H1 (cell line): Measurements from ENCODE around the gene FAM149A. TPM values are rescaled to one million over a fixed set of nuclear protein-coding genes. Genes with fewer than 3 reads are reported as not detected.
A peak's percentile ranks its signal among the peaks of the same experiment; 100 is the strongest.

ENCODE experiments used
- CTCF ChIA-PET: fragments of 300-600 bp; sonication (Branson Sonifier 250); formaldehyde crosslinking; loops from one replicate; lab custom pipeline; 2021; ENCODE audit not compliant: partially characterized antibody; lab: Charles Lee
- POLR2A ChIA-PET: fragments of 300-600 bp; sonication (Branson Sonifier 250); formaldehyde crosslinking; loops from one replicate; lab custom pipeline; 2021; ENCODE audit warnings: inconsistent platforms; ENCODE audit not compliant: partially characterized antibody; lab: Charles Lee
- DNase-seq, 2 experiments: peaks; one replicate each; pipeline versions ENCODE4 v3.0.0 to v3.0.0-alpha.2; 2010 to 2022; ENCODE audit warnings: low spot score in 2 of 2, low read depth in 1 of 2, mixed read lengths in 1 of 2
- FAIRE-seq: peaks from 2 replicates; lab custom pipeline; 2011; peaks lifted over from hg19 to GRCh38; lab: Jason Lieb, UNC
- H2AFZ ChIP-seq: 2 replicates; pipeline ENCODE4 v1.8.1; 2012; ENCODE audit warnings: low read length, inconsistent platforms
- H2AK5ac ChIP-seq: 2 replicates; pipeline ENCODE4 v1.6.1; 2013; ENCODE audit warnings: low read depth, low read length
- H2BK120ac ChIP-seq: replicated peaks from 2 replicates; pipeline ENCODE3; 2013; ENCODE audit warnings: low read depth, low read length, inconsistent platforms
- H2BK12ac ChIP-seq: 2 replicates; pipeline ENCODE4 v1.6.1; 2013; ENCODE audit warnings: low read depth, low read length
- H2BK15ac ChIP-seq: 2 replicates; pipeline ENCODE4 v1.6.1; 2013; ENCODE audit warnings: low read length
- H2BK20ac ChIP-seq: 2 replicates; pipeline ENCODE4 v1.6.1; 2013; ENCODE audit warnings: low read length
- H2BK5ac ChIP-seq: 2 replicates; pipeline ENCODE4 v1.6.1; 2013; ENCODE audit warnings: low read depth, low read length
- H3K14ac ChIP-seq: 2 replicates; pipeline ENCODE4 v1.6.1; 2013; ENCODE audit warnings: inconsistent platforms; ENCODE audit not compliant: insufficient read length
- H3K18ac ChIP-seq: 2 replicates; pipeline ENCODE4 v1.6.1; 2013; ENCODE audit warnings: low read length; ENCODE audit errors: extremely low read depth
- H3K23ac ChIP-seq: 2 replicates; pipeline ENCODE4 v1.6.1; 2013; ENCODE audit warnings: inconsistent platforms; ENCODE audit not compliant: insufficient read length
- H3K23me2 ChIP-seq: 2 replicates; pipeline ENCODE4 v1.6.1; 2013; ENCODE audit warnings: low read depth, low read length
- H3K27ac ChIP-seq: 2 replicates; pipeline ENCODE4 v1.6.1; 2011; ENCODE audit warnings: low read depth, low read length, inconsistent platforms
- H3K27me3 ChIP-seq, 4 experiments: replicated peaks in 1 of 4; 1 replicate in 1 of 4; 2 replicates in 3 of 4; pipeline versions ENCODE4 v1.6.1 to v1.8.1; 2011 to 2013; ENCODE audit warnings: low read length in 3 of 4, mild to moderate bottlenecking in 3 of 4, inconsistent platforms in 2 of 4, mixed read lengths in 2 of 4, moderate library complexity in 1 of 4; ENCODE audit not compliant: control insufficient read depth in 3 of 4, insufficient read depth in 3 of 4; ENCODE audit errors: extremely low read depth in 1 of 4
- H3K36me3 ChIP-seq, 4 experiments: 2 replicates each; pipeline versions ENCODE4 v1.6.1 to v1.8.1; 2011 to 2013; ENCODE audit warnings: mild to moderate bottlenecking in 4 of 4, low read length in 3 of 4, moderate library complexity in 2 of 4, control low read depth in 1 of 4, inconsistent platforms in 1 of 4; ENCODE audit not compliant: insufficient read depth in 4 of 4, control insufficient read depth in 2 of 4
- H3K4ac ChIP-seq: replicated peaks from 2 replicates; pipeline ENCODE3; 2013; ENCODE audit warnings: low read length, low read depth, mixed read lengths, inconsistent platforms; ENCODE audit not compliant: insufficient read length
- H3K4me1 ChIP-seq, 4 experiments: replicated peaks in 1 of 4; 1 replicate in 1 of 4; 2 replicates in 3 of 4; pipeline versions ENCODE4 v1.6.1 to v1.8.1; 2011 to 2013; ENCODE audit warnings: low read length in 3 of 4, inconsistent platforms in 2 of 4, mixed read lengths in 1 of 4; ENCODE audit not compliant: insufficient read depth in 4 of 4, control insufficient read depth in 3 of 4
- H3K4me2 ChIP-seq, 2 experiments: 2 replicates each; pipeline versions ENCODE4 v1.6.1 to v1.8.1; 2011 to 2013; ENCODE audit warnings: low read depth in 2 of 2, low read length in 2 of 2, control low read depth in 1 of 2, inconsistent platforms in 1 of 2, mild to moderate bottlenecking in 1 of 2; ENCODE audit not compliant: insufficient read depth in 1 of 2
- H3K4me3 ChIP-seq, 4 experiments: fragments of 200-600, 300-600 bp in 1 of 4; sonication (generic), shearing (Covaris generic), sonication (Bioruptor Twin) in 1 of 4; 2 replicates each; pipeline versions ENCODE4 v1.5.1 to v1.8.1; 2011 to 2016; ENCODE audit warnings: low read length in 4 of 4, low read depth in 3 of 4, control low read depth in 2 of 4, inconsistent platforms in 2 of 4, mild to moderate bottlenecking in 2 of 4, mixed read lengths in 1 of 4, moderate library complexity in 1 of 4; ENCODE audit not compliant: insufficient read depth in 2 of 4; ENCODE audit errors: extremely low read depth in 1 of 4
- H3K56ac ChIP-seq: replicated peaks from 2 replicates; pipeline ENCODE3; 2013; ENCODE audit warnings: low read depth, mild to moderate bottlenecking, mixed read lengths, low read length, inconsistent platforms; ENCODE audit not compliant: insufficient read length
- H3K79me1 ChIP-seq: 2 replicates; pipeline ENCODE4 v1.6.1; 2013; ENCODE audit warnings: low read depth, low read length, control low read depth
- H3K79me2 ChIP-seq, 2 experiments: 2 replicates each; pipeline versions ENCODE4 v1.6.1 to v1.8.1; 2012 to 2013; ENCODE audit warnings: low read length in 2 of 2, mild to moderate bottlenecking in 2 of 2, inconsistent platforms in 1 of 2; ENCODE audit not compliant: insufficient read depth in 2 of 2, control insufficient read depth in 1 of 2
- H3K9ac ChIP-seq, 4 experiments: replicated peaks in 1 of 4; 1 replicate in 1 of 4; 2 replicates in 3 of 4; pipeline versions ENCODE4 v1.6.1 to v1.8.1; 2011 to 2013; ENCODE audit warnings: low read depth in 3 of 4, low read length in 3 of 4, control low read depth in 2 of 4, mild to moderate bottlenecking in 2 of 4, moderate library complexity in 2 of 4, inconsistent platforms in 1 of 4; ENCODE audit errors: extremely low read depth in 1 of 4
- H3K9me3 ChIP-seq, 2 experiments: 2 replicates each; pipeline versions ENCODE4 v1.6.1 to v1.8.1; 2012 to 2013; ENCODE audit warnings: mild to moderate bottlenecking in 2 of 2, moderate library complexity in 2 of 2, control low read depth in 1 of 2, inconsistent platforms in 1 of 2, low read depth in 1 of 2, low read length in 1 of 2, mixed read lengths in 1 of 2; ENCODE audit not compliant: insufficient read depth in 2 of 2
- H4K20me1 ChIP-seq, 2 experiments: replicated peaks in 1 of 2; 2 replicates each; pipeline versions ENCODE3 to v1.8.1; 2011 to 2013; ENCODE audit warnings: inconsistent platforms in 2 of 2, low read length in 2 of 2, mild to moderate bottlenecking in 1 of 2; ENCODE audit not compliant: insufficient read depth in 2 of 2, control insufficient read depth in 1 of 2
- H4K5ac ChIP-seq: 2 replicates; pipeline ENCODE4 v1.6.1; 2013; ENCODE audit warnings: low read length, low read depth, mixed read lengths, inconsistent platforms; ENCODE audit not compliant: insufficient read length
- H4K8ac ChIP-seq: 2 replicates; pipeline ENCODE4 v1.8.0; 2013; ENCODE audit warnings: mild to moderate bottlenecking, moderate library complexity, low read length, inconsistent platforms; ENCODE audit not compliant: insufficient read depth; ENCODE audit errors: extremely low read depth
- H4K91ac ChIP-seq: replicated peaks from 2 replicates; pipeline ENCODE3; 2013; ENCODE audit warnings: low read length, mixed read lengths, inconsistent platforms; ENCODE audit not compliant: insufficient read length
- HDAC2 ChIP-seq, 2 experiments: fragments of 300-600 bp in 1 of 2; sonication (generic) in 1 of 2; IDR thresholded peaks; 2 replicates each; pipeline ENCODE4 v1.6.1; 2011 to 2012; ENCODE audit warnings: low read depth in 2 of 2, low read length in 2 of 2, mild to moderate bottlenecking in 2 of 2, moderate library complexity in 2 of 2, borderline replicate concordance in 1 of 2, inconsistent platforms in 1 of 2
- RAD21 ChIP-seq, 2 experiments: IDR thresholded peaks in 1 of 2; conservative IDR thresholded peaks in 1 of 2; 2 replicates each; pipeline ENCODE4 v1.6.1; 2011; ENCODE audit warnings: low read depth in 2 of 2, low read length in 2 of 2, improper control_type of control experiment in 1 of 2, inconsistent platforms in 1 of 2, mild to moderate bottlenecking in 1 of 2, moderate library complexity in 1 of 2
- TBP ChIP-seq: IDR thresholded peaks from 2 replicates; pipeline ENCODE4 v1.6.1; 2011; ENCODE audit warnings: low read depth, low read length, improper control_type of control experiment
- WGBS, 2 experiments: shearing (Covaris generic) in 1 of 2; methylation state at CpG; one replicate each; pipeline versions ENCODE4 v1.1.6 to v1.1.7; 2013 to 2015; ENCODE audit warnings: low lambda C conversion rate in 2 of 2, mixed read lengths in 2 of 2, inconsistent platforms in 1 of 2, low coverage in 1 of 2, missing lambda C conversion rate in 1 of 2; ENCODE audit not compliant: insufficient replicate concordance in 2 of 2, insufficient coverage in 1 of 2, insufficient read length in 1 of 2; ENCODE audit errors: extremely low coverage in 1 of 2, missing lambda C conversion rate in 1 of 2; 5-methylcytosine and 5-hydroxymethylcytosine counted together
- polyA plus RNA-seq, 7 experiments: library from polyadenylated mRNA; depleted of rRNA in 3 of 7; stranded (reverse) in 5 of 7; unstranded in 2 of 7; fragments of >200 nt in 5 of 7; fragments of 200-250 nt in 2 of 7; gene quantifications; 1 replicate in 5 of 7; 2 replicates in 1 of 7; 4 replicates in 1 of 7; pipeline versions ENCODE4 v1.2.1 to v1.2.3, GENCODE V29; 2011 to 2013; ENCODE audit warnings: missing spikeins in 2 of 7, mixed read lengths in 2 of 7
- total RNA-seq: library from RNA; stranded (reverse); fragmentation: NEBNext Ultra II Directional; extraction: Animal tissue kit (Norgen Biotek cat#: 25700); gene quantifications from 2 replicates; pipeline ENCODE4 v1.2.1, GENCODE V29; 2021
- TF ChIP-seq, protein P1 (sequence below), 3 experiments: IDR thresholded peaks; 1 replicate in 2 of 3; 2 replicates in 1 of 3; pipeline versions ENCODE4 v1.5.1 to v1.6.1; 2011; ENCODE audit warnings: low read length in 3 of 3, mild to moderate bottlenecking in 3 of 3, inconsistent platforms in 2 of 3, low read depth in 1 of 3, moderate library complexity in 1 of 3; ENCODE audit not compliant: insufficient read depth in 1 of 3; ENCODE audit errors: control extremely low read depth in 1 of 3

FAM149A gene
- total and polyA plus RNA-seq, 2 of the 8 experiments (the other 6 are each of a cell fraction or from before 2014, with no cell fraction given) = 6.1 to 8.5 TPM

DNA sequence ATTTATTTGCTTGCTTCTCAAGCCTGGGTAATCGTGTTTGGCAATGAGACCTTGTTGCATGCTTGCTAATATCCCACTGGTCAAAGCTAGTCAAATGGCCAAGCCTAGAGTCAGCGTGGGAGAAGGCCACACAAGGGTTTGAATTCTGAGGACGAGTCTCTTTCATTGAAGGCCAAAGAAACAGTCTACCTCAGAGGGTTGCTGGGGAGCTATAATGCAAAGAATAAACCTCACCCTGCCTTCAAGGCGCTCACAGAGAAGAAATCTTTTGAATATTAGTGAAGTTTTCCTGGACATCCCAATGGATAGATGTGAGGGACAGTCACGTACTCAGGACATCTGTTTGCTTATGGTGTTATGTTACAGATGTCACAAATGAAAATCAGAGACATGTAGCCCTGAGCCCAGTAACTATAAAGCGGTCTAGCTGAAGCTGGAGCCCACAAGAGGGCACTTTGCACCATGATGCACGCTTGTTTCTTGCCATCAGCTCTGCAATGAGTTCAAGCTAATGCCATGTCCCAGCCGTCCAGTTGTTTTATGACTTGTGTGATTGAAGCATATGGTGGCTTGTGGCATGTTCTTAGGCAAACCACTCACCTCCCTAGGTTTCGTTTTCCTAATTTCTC, 36.6 kb upstream of the FAM149A start:
- Histone ChIP-seq H3K23me2 (no peaks in the 10 kb centered on the region), H2AK5ac (no peak overlapping the region), H2BK15ac (no peak overlapping the region), H3K18ac (no peak overlapping the region), H3K14ac (no peak overlapping the region), H2BK120ac (no peak overlapping the region), H3K9ac (no peak overlapping the region), H2BK12ac (no peak overlapping the region), H3K23ac (no peak overlapping the region), H3K36me3 (no peaks in the 10 kb centered on the region), H3K9me3 (no peaks in the 10 kb centered on the region), H2BK5ac (no peak overlapping the region), H4K91ac (no peak overlapping the region), H3K56ac (no peak overlapping the region), H4K8ac (no peak overlapping the region), H3K79me1 (no peaks in the 10 kb centered on the region), H4K20me1 (no peaks in the 10 kb centered on the region), H3K4me1 (peaks cover 0 to 7% (median 3%) of the 10 kb centered on the region in 4 experiments; a peak in 3 of 7 replicates), H2AFZ (no peak overlapping the region), H3K4me3 (no peak overlapping the region), H3K27me3 (no peaks in the 10 kb centered on the region), H3K4ac (no peak overlapping the region), H4K5ac (no peak overlapping the region), H3K79me2 (no peaks in the 10 kb centered on the region), H3K4me2 (no peak overlapping the region), H2BK20ac (no peak overlapping the region), H3K27ac (no peak overlapping the region)
- WGBS, 2 experiments = 74% methylated on average over 9 of the region's 9 CpGs; no CpG with 5 or more reads in 1 of the 2 experiments
- DNase-seq (peak; percentile 10 to 45), FAIRE-seq (peak; percentile 58)
- CTCF ChIA-PET = interaction anchor here (0.6 to 8.8 kb wide), 16 partner anchors 9 to 413 kb away, joined by 3 to 53 read pairs (median 5); no protein-coding TSS in a partner anchor
- TF ChIP-seq TBP = no peak
- peak; percentile 77 to 86 for TF ChIP-seq RAD21 (IDR thresholded peaks at IDR 0.05 in 1 of 2, conservative IDR thresholded peaks at IDR 0.05 in 1 of 2; ENCODE audit: low read depth in 2 of 2, low read length in 2 of 2)
- TF ChIP-seq HDAC2 (IDR thresholded peaks at IDR 0.05; ENCODE audit: borderline replicate concordance in 1 of 2, low read depth in 2 of 2, low read length in 2 of 2) = no peak
- TF ChIP-seq, protein P1, sequence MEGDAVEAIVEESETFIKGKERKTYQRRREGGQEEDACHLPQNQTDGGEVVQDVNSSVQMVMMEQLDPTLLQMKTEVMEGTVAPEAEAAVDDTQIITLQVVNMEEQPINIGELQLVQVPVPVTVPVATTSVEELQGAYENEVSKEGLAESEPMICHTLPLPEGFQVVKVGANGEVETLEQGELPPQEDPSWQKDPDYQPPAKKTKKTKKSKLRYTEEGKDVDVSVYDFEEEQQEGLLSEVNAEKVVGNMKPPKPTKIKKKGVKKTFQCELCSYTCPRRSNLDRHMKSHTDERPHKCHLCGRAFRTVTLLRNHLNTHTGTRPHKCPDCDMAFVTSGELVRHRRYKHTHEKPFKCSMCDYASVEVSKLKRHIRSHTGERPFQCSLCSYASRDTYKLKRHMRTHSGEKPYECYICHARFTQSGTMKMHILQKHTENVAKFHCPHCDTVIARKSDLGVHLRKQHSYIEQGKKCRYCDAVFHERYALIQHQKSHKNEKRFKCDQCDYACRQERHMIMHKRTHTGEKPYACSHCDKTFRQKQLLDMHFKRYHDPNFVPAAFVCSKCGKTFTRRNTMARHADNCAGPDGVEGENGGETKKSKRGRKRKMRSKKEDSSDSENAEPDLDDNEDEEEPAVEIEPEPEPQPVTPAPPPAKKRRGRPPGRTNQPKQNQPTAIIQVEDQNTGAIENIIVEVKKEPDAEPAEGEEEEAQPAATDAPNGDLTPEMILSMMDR (IDR thresholded peaks at IDR 0.05; ENCODE audit: control extremely low read depth in 1 of 3, insufficient read depth in 1 of 3, low read depth in 1 of 3, low read length in 3 of 3) = peak; percentile 40 to 74 (median 59)
- POLR2A ChIA-PET = interaction anchor here (0.7 to 1.2 kb wide), 2 partner anchors 9 to 11 kb away, joined by 3 read pairs; no protein-coding TSS in a partner anchor
